ENCODE results near the gene TSPAN1. TPM values are rescaled to one million over a fixed set of nuclear protein-coding genes. Genes with fewer than 3 reads are reported as not detected.

The TSPAN1 gene
- total RNA-seq, 2 donors from 2014 or later, result not detected

GRCh38 chr1:46171351-46171750, 3.5 kb upstream of the TSPAN1 start:
- Histone ChIP-seq H3K9me3 (ENCODE audit: control insufficient read depth, low read length) (no peaks in the 10 kb centered on the region), H3K27me3 (ENCODE audit: control insufficient read depth, insufficient read depth, low read length, poor library complexity, severe bottlenecking) (no peaks in the 10 kb centered on the region), H3K4me3 (ENCODE audit: low read length) (no peak overlapping the region), H3K9ac (ENCODE audit: extremely low read depth, low read length, poor library complexity, severe bottlenecking) (no peak overlapping the region), H3K36me3 (ENCODE audit: control insufficient read depth, insufficient read depth, low read length) (no peaks in the 10 kb centered on the region), H3K4me1 (ENCODE audit: control insufficient read depth, insufficient read depth, low read length) (no peaks in the 10 kb centered on the region), H3K27ac (ENCODE audit: low read depth, low read length) (no peak overlapping the region)
- TF ChIP-seq, protein P1, sequence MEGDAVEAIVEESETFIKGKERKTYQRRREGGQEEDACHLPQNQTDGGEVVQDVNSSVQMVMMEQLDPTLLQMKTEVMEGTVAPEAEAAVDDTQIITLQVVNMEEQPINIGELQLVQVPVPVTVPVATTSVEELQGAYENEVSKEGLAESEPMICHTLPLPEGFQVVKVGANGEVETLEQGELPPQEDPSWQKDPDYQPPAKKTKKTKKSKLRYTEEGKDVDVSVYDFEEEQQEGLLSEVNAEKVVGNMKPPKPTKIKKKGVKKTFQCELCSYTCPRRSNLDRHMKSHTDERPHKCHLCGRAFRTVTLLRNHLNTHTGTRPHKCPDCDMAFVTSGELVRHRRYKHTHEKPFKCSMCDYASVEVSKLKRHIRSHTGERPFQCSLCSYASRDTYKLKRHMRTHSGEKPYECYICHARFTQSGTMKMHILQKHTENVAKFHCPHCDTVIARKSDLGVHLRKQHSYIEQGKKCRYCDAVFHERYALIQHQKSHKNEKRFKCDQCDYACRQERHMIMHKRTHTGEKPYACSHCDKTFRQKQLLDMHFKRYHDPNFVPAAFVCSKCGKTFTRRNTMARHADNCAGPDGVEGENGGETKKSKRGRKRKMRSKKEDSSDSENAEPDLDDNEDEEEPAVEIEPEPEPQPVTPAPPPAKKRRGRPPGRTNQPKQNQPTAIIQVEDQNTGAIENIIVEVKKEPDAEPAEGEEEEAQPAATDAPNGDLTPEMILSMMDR (conservative IDR thresholded peaks at IDR 0.05), result no peak
- Mint-ChIP-seq H3K4me1 (peaks cover 7% of the 10 kb centered on the region), H3K27ac (no peak overlapping the region), H3K27me3 (ENCODE audit: insufficient read depth) (peaks cover 43% of the 10 kb centered on the region), H3K4me3 (no peak overlapping the region), H3K36me3 (ENCODE audit: low read depth) (no peaks in the 10 kb centered on the region), H3K9me3 (no peaks in the 10 kb centered on the region)
- no peak for DNase-seq
- 91 to 100% methylated on average over 1 to 8 of the region's 8 CpGs for WGBS, 2 experiments (ENCODE audit: insufficient coverage in 1 of 2, insufficient read length in 1 of 2)

- Mint-ChIP-seq H3K9me3 (no peaks in the 10 kb centered on the region), H3K27me3 (ENCODE audit: insufficient read depth) (peaks cover 38% of the 10 kb centered on the region), H3K27ac (no peak overlapping the region), H3K4me3 (no peak overlapping the region), H3K4me1 (peaks cover 2% of the 10 kb centered on the region), H3K36me3 (ENCODE audit: low read depth) (no peaks in the 10 kb centered on the region)
- Histone ChIP-seq H3K4me3 (ENCODE audit: low read length) (no peak overlapping the region), H3K27ac (ENCODE audit: low read depth, low read length) (no peak overlapping the region), H3K9ac (ENCODE audit: extremely low read depth, low read length, poor library complexity, severe bottlenecking) (no peak overlapping the region), H3K4me1 (ENCODE audit: control insufficient read depth, insufficient read depth, low read length) (no peaks in the 10 kb centered on the region), H3K27me3 (ENCODE audit: control insufficient read depth, insufficient read depth, low read length, poor library complexity, severe bottlenecking) (no peaks in the 10 kb centered on the region), H3K9me3 (ENCODE audit: control insufficient read depth, low read length) (no peaks in the 10 kb centered on the region), H3K36me3 (ENCODE audit: control insufficient read depth, insufficient read depth, low read length) (no peaks in the 10 kb centered on the region)
- DNase-seq, result peak; percentile 71
- TF ChIP-seq, protein P1 (conservative IDR thresholded peaks at IDR 0.05), result no peak
- WGBS, 2 experiments (ENCODE audit: insufficient coverage in 1 of 2, insufficient read length in 1 of 2), result 90 to 92% methylated on average over 2 to 6 of the region's 6 CpGs
Observed at GRCh38 chr1:46171871-46172270, 3.0 kb upstream of the TSPAN1 start.

- H3K27me3 ChIP-seq (ENCODE audit: control insufficient read depth, insufficient read depth, low read length, poor library complexity, severe bottlenecking), result no peaks in the 10 kb centered on the region
- TF ChIP-seq, protein P1 (conservative IDR thresholded peaks at IDR 0.05), result no peak
- no peak overlapping the region for H3K9ac ChIP-seq (ENCODE audit: extremely low read depth, low read length, poor library complexity, severe bottlenecking)
- no peak overlapping the region for H3K27ac ChIP-seq (ENCODE audit: low read depth, low read length)
- Mint-ChIP-seq H3K9me3 (no peaks in the 10 kb centered on the region), H3K27ac (no peak overlapping the region), H3K27me3 (ENCODE audit: insufficient read depth) (peaks cover 33% of the 10 kb centered on the region), H3K4me1 (no peaks in the 10 kb centered on the region), H3K36me3 (ENCODE audit: low read depth) (no peaks in the 10 kb centered on the region), H3K4me3 (no peak overlapping the region)
- 90 to 92% methylated on average over 4 of the region's 4 CpGs for WGBS, 2 experiments (ENCODE audit: insufficient coverage in 1 of 2, insufficient read length in 1 of 2)
- no peak for DNase-seq
- H3K4me3 ChIP-seq (ENCODE audit: low read length), result no peak overlapping the region
- H3K4me1 ChIP-seq (ENCODE audit: control insufficient read depth, insufficient read depth, low read length), result no peaks in the 10 kb centered on the region
- no peaks in the 10 kb centered on the region for H3K36me3 ChIP-seq (ENCODE audit: control insufficient read depth, insufficient read depth, low read length)
- no peaks in the 10 kb centered on the region for H3K9me3 ChIP-seq (ENCODE audit: control insufficient read depth, low read length)
Observed at GRCh38 chr1:46172321-46172720, 2.6 kb upstream of the TSPAN1 start.

Measured in endodermal cell (in vitro differentiated cells).